Stomach (tissue), 4 donors: ENCODE measurements around the gene CARMIL1.

Source experiments
- EP300 ChIP-seq: sonication (generic); formaldehyde crosslinking; IDR thresholded peaks from one replicate; pipeline ENCODE4 v1.6.1; 2017; ENCODE audit warnings: antibody characterized with exemption
- POLR2A ChIP-seq, 4 donors: fragments of 450-650 bp; IDR thresholded peaks; one replicate each; pipeline ENCODE4 v1.6.1; 2016; ENCODE audit warnings: antibody characterized with exemption in 4 of 4, control low read depth in 2 of 4, mild to moderate bottlenecking in 1 of 4, moderate library complexity in 1 of 4
- POLR2AphosphoS5 ChIP-seq, 3 donors: sonication (generic); formaldehyde crosslinking; IDR thresholded peaks; one replicate each; pipeline ENCODE4 v1.6.1; 2016; ENCODE audit warnings: antibody characterized with exemption in 3 of 3
- TF ChIP-seq, protein P1 (sequence below), 7 experiments: fragments of 450-650 bp in 4 of 7; fragments of 200-600 bp in 3 of 7; sonication (generic) in 3 of 7; IDR thresholded peaks; one replicate each; pipeline ENCODE4 v1.5.1; 2016 to 2019; ENCODE audit warnings: antibody characterized with exemption in 7 of 7, control low read depth in 2 of 7, mild to moderate bottlenecking in 1 of 7

DNA sequence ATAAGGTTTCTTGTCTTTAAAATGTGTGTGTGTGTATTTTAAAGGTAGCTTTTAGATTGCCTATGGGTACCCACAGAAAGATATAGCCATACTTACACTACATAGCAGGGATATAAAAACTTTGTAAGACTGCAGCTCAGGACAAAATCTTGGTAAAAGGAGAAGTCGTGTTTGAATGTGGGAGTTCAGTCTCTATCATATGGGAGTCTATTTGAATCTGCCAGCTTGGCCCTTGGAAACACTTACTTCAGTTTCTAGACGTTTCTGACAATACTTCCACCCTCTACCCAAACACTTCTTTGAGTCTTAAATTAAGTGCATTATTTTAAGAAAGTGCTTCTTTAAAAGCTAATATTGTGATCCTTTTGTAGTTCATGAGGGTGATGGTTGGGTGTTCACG, 155.7 kb downstream of the CARMIL1 start:
- TF ChIP-seq, protein P1, sequence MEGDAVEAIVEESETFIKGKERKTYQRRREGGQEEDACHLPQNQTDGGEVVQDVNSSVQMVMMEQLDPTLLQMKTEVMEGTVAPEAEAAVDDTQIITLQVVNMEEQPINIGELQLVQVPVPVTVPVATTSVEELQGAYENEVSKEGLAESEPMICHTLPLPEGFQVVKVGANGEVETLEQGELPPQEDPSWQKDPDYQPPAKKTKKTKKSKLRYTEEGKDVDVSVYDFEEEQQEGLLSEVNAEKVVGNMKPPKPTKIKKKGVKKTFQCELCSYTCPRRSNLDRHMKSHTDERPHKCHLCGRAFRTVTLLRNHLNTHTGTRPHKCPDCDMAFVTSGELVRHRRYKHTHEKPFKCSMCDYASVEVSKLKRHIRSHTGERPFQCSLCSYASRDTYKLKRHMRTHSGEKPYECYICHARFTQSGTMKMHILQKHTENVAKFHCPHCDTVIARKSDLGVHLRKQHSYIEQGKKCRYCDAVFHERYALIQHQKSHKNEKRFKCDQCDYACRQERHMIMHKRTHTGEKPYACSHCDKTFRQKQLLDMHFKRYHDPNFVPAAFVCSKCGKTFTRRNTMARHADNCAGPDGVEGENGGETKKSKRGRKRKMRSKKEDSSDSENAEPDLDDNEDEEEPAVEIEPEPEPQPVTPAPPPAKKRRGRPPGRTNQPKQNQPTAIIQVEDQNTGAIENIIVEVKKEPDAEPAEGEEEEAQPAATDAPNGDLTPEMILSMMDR (IDR thresholded peaks at IDR 0.05) = no peak
- no peak for TF ChIP-seq POLR2A (IDR thresholded peaks at IDR 0.05)
- TF ChIP-seq POLR2AphosphoS5 (IDR thresholded peaks at IDR 0.05) = no peak
- no peak for TF ChIP-seq EP300
